Ovary (tissue), 3 donors: ENCODE data around the gene ST6GALNAC2.

Experiments
- CTCF ChIP-seq, 3 donors: fragments of 450-650 bp in 2 of 3; fragments of 200-600 bp in 1 of 3; IDR thresholded peaks; one replicate each; pipeline versions ENCODE4 v1.5.1 to v1.8.0; 2016 to 2022; ENCODE audit warnings: antibody characterized with exemption in 3 of 3, mild to moderate bottlenecking in 1 of 3
- EP300 ChIP-seq: sonication (generic); formaldehyde crosslinking; IDR thresholded peaks from one replicate; pipeline ENCODE4 v1.6.1; 2017; ENCODE audit warnings: antibody characterized with exemption
- POLR2A ChIP-seq: fragments of 450-650 bp; IDR thresholded peaks from one replicate; pipeline ENCODE4 v1.6.1; 2017; ENCODE audit warnings: antibody characterized with exemption, mild to moderate bottlenecking, moderate library complexity
- donor health status: DM: no; HTN: no; CAD: no.

- no peak for TF ChIP-seq EP300
- no peak for TF ChIP-seq CTCF (IDR thresholded peaks at IDR 0.05)
- peak; percentile 10 for TF ChIP-seq POLR2A
These were observed 55.5 kb downstream of the ST6GALNAC2 start for GRCh38 chr17:76530095-76530723.
